ENCODE results near the gene MGLL. TPM values are rescaled to one million over a fixed set of nuclear protein-coding genes. Genes with fewer than 3 reads are reported as not detected.

The MGLL gene
- total and polyA plus RNA-seq, 12 donors = 1.9 to 48.1 (median 33.3) TPM

DNA sequence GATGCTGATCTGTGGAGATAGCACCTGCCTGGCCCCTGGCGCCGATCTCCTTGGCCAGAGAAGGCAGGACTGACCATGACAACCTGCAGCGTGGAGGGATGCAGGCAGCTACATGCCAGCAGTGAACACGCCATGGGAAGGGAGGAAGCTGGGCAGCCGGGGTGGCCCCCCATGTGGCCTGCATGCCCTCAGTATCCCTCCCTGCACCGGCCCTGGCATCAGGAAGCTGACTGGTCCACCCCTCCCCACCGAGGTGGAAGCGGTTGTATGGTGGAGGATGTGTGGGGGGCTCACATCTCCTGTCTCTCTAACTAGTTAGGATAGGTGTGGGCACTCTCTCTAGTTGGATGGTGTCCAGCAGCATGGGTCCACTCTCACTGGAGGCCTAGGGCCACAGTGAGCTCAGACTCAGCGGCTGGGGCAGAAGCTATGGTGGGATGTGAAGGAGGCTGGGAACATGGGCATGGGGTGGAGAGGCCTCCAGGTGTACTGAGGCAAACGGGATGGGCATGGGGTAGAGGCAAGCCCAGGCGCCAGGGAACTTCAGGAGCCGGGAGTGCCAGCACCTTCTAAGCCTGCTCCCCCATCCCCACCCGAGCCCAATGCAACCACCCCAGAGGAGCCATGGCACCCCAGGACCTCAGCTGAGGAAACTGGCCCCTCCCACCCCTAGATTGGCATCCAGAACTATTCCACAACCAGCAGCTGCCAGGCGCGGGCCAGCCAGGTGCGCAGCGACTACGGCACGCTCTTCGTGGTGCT is 151.4 kb downstream of the MGLL start:
- intact Hi-C loops (cut with DNase I) = no loop called here
- Histone ChIP-seq H3K9me3 (replicated peaks in 1 of 3) (no peaks in the 10 kb centered on the region), H3K36me3 (replicated peaks in 1 of 2) (no peaks in the 10 kb centered on the region), H3K4me1 (replicated peaks in 1 of 2) (peaks cover 17 to 20% of the 10 kb centered on the region in 2 donors), H3K4me3 (no peak overlapping the region), H3K27me3 (no peaks in the 10 kb centered on the region), H3K27ac (no peak overlapping the region)
- TF ChIP-seq, protein P1, sequence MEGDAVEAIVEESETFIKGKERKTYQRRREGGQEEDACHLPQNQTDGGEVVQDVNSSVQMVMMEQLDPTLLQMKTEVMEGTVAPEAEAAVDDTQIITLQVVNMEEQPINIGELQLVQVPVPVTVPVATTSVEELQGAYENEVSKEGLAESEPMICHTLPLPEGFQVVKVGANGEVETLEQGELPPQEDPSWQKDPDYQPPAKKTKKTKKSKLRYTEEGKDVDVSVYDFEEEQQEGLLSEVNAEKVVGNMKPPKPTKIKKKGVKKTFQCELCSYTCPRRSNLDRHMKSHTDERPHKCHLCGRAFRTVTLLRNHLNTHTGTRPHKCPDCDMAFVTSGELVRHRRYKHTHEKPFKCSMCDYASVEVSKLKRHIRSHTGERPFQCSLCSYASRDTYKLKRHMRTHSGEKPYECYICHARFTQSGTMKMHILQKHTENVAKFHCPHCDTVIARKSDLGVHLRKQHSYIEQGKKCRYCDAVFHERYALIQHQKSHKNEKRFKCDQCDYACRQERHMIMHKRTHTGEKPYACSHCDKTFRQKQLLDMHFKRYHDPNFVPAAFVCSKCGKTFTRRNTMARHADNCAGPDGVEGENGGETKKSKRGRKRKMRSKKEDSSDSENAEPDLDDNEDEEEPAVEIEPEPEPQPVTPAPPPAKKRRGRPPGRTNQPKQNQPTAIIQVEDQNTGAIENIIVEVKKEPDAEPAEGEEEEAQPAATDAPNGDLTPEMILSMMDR (IDR thresholded peaks at IDR 0.05) = no peak
- WGBS, 4 donors = 92 to 98% (median 96%) methylated on average over 7 to 20 of the region's 20 CpGs
- DNase-seq = peak in 2 of 7 donors; percentile 20 to 51

DNA sequence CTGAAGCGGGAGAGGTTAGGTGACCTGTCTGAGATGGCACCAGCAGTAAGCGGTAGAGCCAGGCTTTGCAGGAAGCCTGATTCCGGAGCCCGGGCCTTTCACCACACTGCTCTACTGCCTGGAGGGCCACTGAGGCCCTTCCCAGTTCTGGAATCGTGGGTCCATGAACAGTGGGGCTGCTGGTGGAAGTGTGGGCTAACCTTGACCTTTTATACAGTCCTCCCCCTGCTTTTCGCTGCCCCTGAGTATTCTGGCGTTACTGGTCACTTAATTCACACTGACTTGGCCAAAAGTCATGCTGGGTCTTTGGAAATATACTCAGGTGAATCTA is 152.1 kb downstream of the MGLL start:
- no peaks in the 10 kb centered on the region for H3K27me3 ChIP-seq
- H3K36me3 ChIP-seq (replicated peaks in 1 of 2) = no peaks in the 10 kb centered on the region
- no peak for TF ChIP-seq POLR2A (IDR thresholded peaks at IDR 0.05)
- TF ChIP-seq, protein P1 (IDR thresholded peaks at IDR 0.05) = no peak
- peak in 1 of 7 donors; percentile 13 for DNase-seq
- no peak overlapping the region for H3K4me3 ChIP-seq
- H3K9me3 ChIP-seq (replicated peaks in 1 of 3) = no peaks in the 10 kb centered on the region
- no peak overlapping the region for H3K27ac ChIP-seq
- 75 to 91% (median 86%) methylated on average over 2 to 7 of the region's 7 CpGs for WGBS, 4 donors
- H3K4me1 ChIP-seq (replicated peaks in 1 of 2) = peaks cover 17 to 20% of the 10 kb centered on the region in 2 donors
- intact Hi-C loops (cut with DNase I) = no loop called here

DNA sequence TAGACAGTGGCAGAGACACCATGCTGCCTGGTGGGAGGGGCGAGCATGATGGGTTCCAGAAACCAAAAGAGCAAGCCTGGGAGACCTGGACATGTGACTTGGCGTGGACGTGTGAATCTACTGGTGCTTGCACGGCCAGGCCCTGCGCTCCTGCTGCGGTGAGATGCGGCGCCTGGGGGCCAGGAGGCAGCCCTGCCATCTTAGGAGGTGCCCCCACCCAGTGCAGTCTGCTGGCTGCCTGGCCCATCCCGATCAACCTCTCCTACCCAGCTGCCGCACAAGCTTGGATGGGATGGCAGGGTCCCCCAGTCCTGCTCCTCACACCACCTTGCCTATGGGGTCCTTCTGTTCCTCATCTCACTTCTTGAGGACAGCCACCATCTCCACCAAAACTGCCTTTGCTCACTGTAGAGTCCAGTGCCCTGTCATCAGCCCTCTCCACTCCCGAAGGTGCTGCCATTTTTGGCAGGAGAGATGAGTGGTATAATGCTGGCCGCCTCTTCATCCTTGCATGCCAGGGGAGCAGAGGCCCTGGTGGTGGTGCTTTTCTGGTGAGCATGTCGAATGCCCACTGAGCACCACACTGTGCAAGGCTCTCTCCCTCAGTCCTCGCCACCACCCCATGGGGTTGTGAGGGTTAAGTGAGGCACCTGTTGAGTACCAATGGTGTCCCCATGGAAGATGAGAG is 152.6 kb downstream of the MGLL start:
- peak in 2 of 7 donors; percentile 12 to 44 for DNase-seq
- intact Hi-C loops (cut with DNase I) = no loop called here
- WGBS, 4 donors = 92 to 95% (median 93%) methylated on average over 12 to 14 of the region's 14 CpGs

DNA sequence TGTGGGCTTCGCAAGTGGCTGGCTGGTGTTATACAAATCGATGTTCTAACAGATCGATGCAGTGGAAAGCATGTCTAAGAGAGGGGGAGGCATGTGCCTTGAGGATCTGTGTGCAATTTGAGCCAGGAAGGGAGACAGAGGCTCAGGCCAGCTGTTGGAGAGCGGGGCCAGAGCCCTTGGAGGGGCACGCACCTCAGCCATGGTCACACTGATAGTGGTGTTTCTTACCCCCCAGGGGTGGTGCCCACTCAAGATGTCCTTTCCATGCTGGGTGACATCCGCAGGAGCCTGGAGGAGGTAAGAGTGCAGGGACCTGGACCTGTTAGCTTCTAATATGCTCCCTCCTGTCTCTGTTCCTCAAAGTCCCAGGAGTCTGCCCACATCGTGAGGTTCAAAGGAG is 153.4 kb downstream of the MGLL start:
- peaks cover 14 to 15% of the 10 kb centered on the region in 2 donors for H3K4me1 ChIP-seq (replicated peaks in 1 of 2)
- H3K27ac ChIP-seq = no peak overlapping the region
- no peaks in the 10 kb centered on the region for H3K9me3 ChIP-seq (replicated peaks in 1 of 3)
- H3K27me3 ChIP-seq = no peaks in the 10 kb centered on the region
- H3K4me3 ChIP-seq = no peak overlapping the region
- intact Hi-C loops (cut with DNase I) = no loop called here
- peak in 2 of 7 donors; percentile 15 to 35 for DNase-seq
- TF ChIP-seq POLR2A (IDR thresholded peaks at IDR 0.05) = no peak
- TF ChIP-seq, protein P1 (IDR thresholded peaks at IDR 0.05) = no peak
- 95 to 96% (median 96%) methylated on average over 6 to 7 of the region's 7 CpGs for WGBS, 4 donors
- H3K36me3 ChIP-seq (replicated peaks in 1 of 2) = no peaks in the 10 kb centered on the region

More for the DNA sequence above, 152.6 kb downstream of the MGLL start:
- no peaks in the 10 kb centered on the region for H3K9me3 ChIP-seq (replicated peaks in 1 of 3)
- no peaks in the 10 kb centered on the region for H3K36me3 ChIP-seq (replicated peaks in 1 of 2)
- no peak overlapping the region for H3K4me3 ChIP-seq
- H3K27ac ChIP-seq = no peak overlapping the region
- no peaks in the 10 kb centered on the region for H3K27me3 ChIP-seq
- peaks cover 17 to 20% of the 10 kb centered on the region in 2 donors for H3K4me1 ChIP-seq (replicated peaks in 1 of 2)
- TF ChIP-seq POLR2A (IDR thresholded peaks at IDR 0.05) = no peak
- TF ChIP-seq, protein P1 (IDR thresholded peaks at IDR 0.05) = no peak
